ENCODE results near the gene ZNF239. TPM values are rescaled to one million over a fixed set of nuclear protein-coding genes. Genes with fewer than 3 reads are reported as not detected.
A peak's percentile ranks its signal among the peaks of the same experiment; 100 is the strongest.

The ZNF239 gene
- total and polyA plus RNA-seq, 2 donors (not counting 1 experiment from before 2014, with no cell fraction given) = 3.8 to 7.8 TPM

DNA sequence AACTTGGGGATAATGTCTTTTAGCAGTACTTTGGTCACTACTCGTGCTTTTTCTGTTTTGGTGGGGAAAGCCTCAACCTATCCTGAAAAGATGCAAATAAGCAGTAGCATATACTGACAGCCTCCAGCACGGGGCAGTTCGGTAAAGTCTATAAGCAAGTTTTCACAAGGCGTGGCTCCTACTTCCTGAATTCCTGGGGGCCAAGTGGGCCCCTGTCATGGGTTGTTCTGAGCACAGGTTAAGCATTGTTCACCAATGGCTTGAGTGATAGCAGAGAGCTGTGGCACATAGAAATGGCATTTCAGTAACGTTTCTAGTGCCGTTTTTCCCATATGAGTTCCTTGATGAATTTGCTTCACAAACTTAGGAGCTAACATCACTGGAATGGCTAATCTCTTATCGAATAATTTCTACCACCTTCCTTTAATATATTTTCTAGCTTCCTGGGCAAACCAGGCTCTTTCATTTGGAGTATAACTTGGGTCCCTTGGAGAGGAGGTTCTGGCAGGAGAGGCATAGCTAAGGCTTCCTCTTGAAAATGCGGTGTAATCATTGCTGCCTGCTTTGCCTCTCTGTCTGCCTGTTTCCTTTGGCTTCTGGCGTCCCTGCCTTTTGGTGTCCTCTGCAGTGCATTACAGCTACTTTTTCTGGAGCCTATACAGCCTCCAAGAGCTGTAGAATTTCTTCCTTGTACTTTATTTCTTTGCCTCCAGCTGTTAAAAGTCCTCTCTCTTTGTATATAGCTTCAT is 11.7 kb upstream of the ZNF239 start:
- no peaks in the 10 kb centered on the region for H3K27me3 ChIP-seq (ENCODE audit: control insufficient read depth, insufficient read depth, low read length)
- H3K9me3 ChIP-seq (ENCODE audit: control insufficient read depth, insufficient read depth, low read depth, low read length) = no peaks in the 10 kb centered on the region
- no peak overlapping the region for H3K9ac ChIP-seq (ENCODE audit: insufficient read depth, low read length)
- no peak for DNase-seq (ENCODE audit: low read depth in 2 of 2)
- H3K4me3 ChIP-seq (replicated peaks in 1 of 4; ENCODE audit: control extremely low read depth in 1 of 4, insufficient read depth in 1 of 4, low read depth in 3 of 4, low read length in 4 of 4) = no peak overlapping the region
- H3K36me3 ChIP-seq (ENCODE audit: control insufficient read depth, insufficient read depth, low read length) = no peaks in the 10 kb centered on the region
- H4K20me1 ChIP-seq (ENCODE audit: control insufficient read depth, extremely low read depth, insufficient read depth, low read length) = no peaks in the 10 kb centered on the region
- no peaks in the 10 kb centered on the region for H3K4me1 ChIP-seq (ENCODE audit: control insufficient read depth, extremely low read depth, insufficient read depth, low read length)
- H3K79me2 ChIP-seq (ENCODE audit: control insufficient read depth, insufficient read depth, low read length) = no peaks in the 10 kb centered on the region
- TF ChIP-seq CTCF (conservative IDR thresholded peaks at IDR 0.05 in 1 of 2, IDR thresholded peaks at IDR 0.05 in 1 of 2; ENCODE audit: low read depth in 1 of 2, low read length in 2 of 2) = no peak
- TF ChIP-seq EZH2 (IDR thresholded peaks at IDR 0.05; ENCODE audit: low read length, missing control alignments) = no peak
- H3K4me2 ChIP-seq (ENCODE audit: extremely low read depth, insufficient read depth, low read length) = no peak overlapping the region
- no peak overlapping the region for H2AFZ ChIP-seq (ENCODE audit: low read length)
- no peak overlapping the region for H3K27ac ChIP-seq (ENCODE audit: insufficient read depth, low read length)

GRCh38 chr10:43585046-43585445 is 10.6 kb upstream of the ZNF239 start:
- no peaks in the 10 kb centered on the region for H4K20me1 ChIP-seq (ENCODE audit: control insufficient read depth, extremely low read depth, insufficient read depth, low read length)

GRCh38 chr10:43584051-43584450 is 9.6 kb upstream of the ZNF239 start:
- Histone ChIP-seq H3K4me3 (replicated peaks in 1 of 4; ENCODE audit: control extremely low read depth in 1 of 4, insufficient read depth in 1 of 4, low read depth in 3 of 4, low read length in 4 of 4) (no peak overlapping the region), H3K9ac (ENCODE audit: insufficient read depth, low read length) (no peak overlapping the region), H3K4me1 (ENCODE audit: control insufficient read depth, extremely low read depth, insufficient read depth, low read length) (no peaks in the 10 kb centered on the region), H3K79me2 (ENCODE audit: control insufficient read depth, insufficient read depth, low read length) (no peaks in the 10 kb centered on the region), H3K27ac (ENCODE audit: insufficient read depth, low read length) (no peak overlapping the region), H4K20me1 (ENCODE audit: control insufficient read depth, extremely low read depth, insufficient read depth, low read length) (no peaks in the 10 kb centered on the region), H3K27me3 (ENCODE audit: control insufficient read depth, insufficient read depth, low read length) (no peaks in the 10 kb centered on the region), H3K36me3 (ENCODE audit: control insufficient read depth, insufficient read depth, low read length) (no peaks in the 10 kb centered on the region), H3K9me3 (ENCODE audit: control insufficient read depth, insufficient read depth, low read depth, low read length) (no peaks in the 10 kb centered on the region), H2AFZ (ENCODE audit: low read length) (no peak overlapping the region), H3K4me2 (ENCODE audit: extremely low read depth, insufficient read depth, low read length) (no peak overlapping the region)
- no peak for DNase-seq (ENCODE audit: low read depth in 2 of 2)
- TF ChIP-seq CTCF (conservative IDR thresholded peaks at IDR 0.05 in 1 of 2, IDR thresholded peaks at IDR 0.05 in 1 of 2; ENCODE audit: low read depth in 1 of 2, low read length in 2 of 2) = no peak
- no peak for TF ChIP-seq EZH2 (IDR thresholded peaks at IDR 0.05; ENCODE audit: low read length, missing control alignments)

More at GRCh38 chr10:43585046-43585445, 10.6 kb upstream of the ZNF239 start:
- H3K79me2 ChIP-seq (ENCODE audit: control insufficient read depth, insufficient read depth, low read length) = no peaks in the 10 kb centered on the region
- H3K4me1 ChIP-seq (ENCODE audit: control insufficient read depth, extremely low read depth, insufficient read depth, low read length) = no peaks in the 10 kb centered on the region
- peak in 1 of 2 donors; percentile 2 for DNase-seq (ENCODE audit: low read depth in 2 of 2)
- TF ChIP-seq CTCF (conservative IDR thresholded peaks at IDR 0.05 in 1 of 2, IDR thresholded peaks at IDR 0.05 in 1 of 2; ENCODE audit: low read depth in 1 of 2, low read length in 2 of 2) = no peak
- no peak for TF ChIP-seq EZH2 (IDR thresholded peaks at IDR 0.05; ENCODE audit: low read length, missing control alignments)
- no peak overlapping the region for H2AFZ ChIP-seq (ENCODE audit: low read length)
- H3K9ac ChIP-seq (ENCODE audit: insufficient read depth, low read length) = no peak overlapping the region
- no peak overlapping the region for H3K27ac ChIP-seq (ENCODE audit: insufficient read depth, low read length)
- H3K4me2 ChIP-seq (ENCODE audit: extremely low read depth, insufficient read depth, low read length) = no peak overlapping the region
- H3K36me3 ChIP-seq (ENCODE audit: control insufficient read depth, insufficient read depth, low read length) = no peaks in the 10 kb centered on the region
- no peaks in the 10 kb centered on the region for H3K9me3 ChIP-seq (ENCODE audit: control insufficient read depth, insufficient read depth, low read depth, low read length)
- H3K4me3 ChIP-seq (replicated peaks in 1 of 4; ENCODE audit: control extremely low read depth in 1 of 4, insufficient read depth in 1 of 4, low read depth in 3 of 4, low read length in 4 of 4) = no peak overlapping the region
- H3K27me3 ChIP-seq (ENCODE audit: control insufficient read depth, insufficient read depth, low read length) = no peaks in the 10 kb centered on the region
